Measurements from ENCODE around the gene GIT1. TPM values are rescaled to one million over a fixed set of nuclear protein-coding genes. Genes with fewer than 3 reads are reported as not detected.

GIT1 gene
- 10 to 100 TPM; 42.5 to 76.3 (median 62.4) TPM for total RNA-seq
- 10 to 100 TPM in 1 of 2 donors, 1 to 10 TPM in 1; 6.8 to 20.0 TPM for polyA plus RNA-seq
- total RNA-seq, result 52.6 reads per million, percentile 72 among the genes with 10 or more reads in this experiment

GRCh38 chr17:29589524-29590410 lies at the start of gene GIT1:
TSS of gene GIT1 (minus strand) at chr17:29589648. CDS start at chr17:29589378, 270 bp downstream.
- H3K9me3 Mint-ChIP-seq, result no peaks in the 10 kb centered on the region
- ChIA-PET CTCF (interaction anchor here (4.5 kb wide), 1 partner anchor 26 kb away, joined by 56 read pairs; no protein-coding TSS in a partner anchor), POLR2A (interaction anchor here (1.2 to 5.9 kb wide), 4 partner anchors 23 to 30 kb away, joined by 5 to 59 read pairs (median 36); partner anchors contain the start of gene ABHD15)
- Histone ChIP-seq H3K36me3 (ENCODE audit: control insufficient read depth in 2 of 3, insufficient read depth in 3 of 3, low read length in 3 of 3) (no peaks in the 10 kb centered on the region), H3K4me3 (ENCODE audit: low read length) (peak within 1 kb of the TSS; percentile 72), H3K27me3 (ENCODE audit: control insufficient read depth in 2 of 2, insufficient read depth in 2 of 2, low read length in 2 of 2) (no peaks in the 10 kb centered on the region), H3K4me1 (ENCODE audit: control insufficient read depth in 2 of 2, insufficient read depth in 2 of 2, low read length in 2 of 2) (peaks cover 58 to 65% of the 10 kb centered on the region in 2 donors), H3K27ac (ENCODE audit: low read depth, low read length) (peak within 1 kb of the TSS; percentile 75), H3K9me3 (ENCODE audit: control insufficient read depth in 2 of 3, low read length in 3 of 3) (no peaks in the 10 kb centered on the region)
- intact Hi-C loops (cut with micrococcal nuclease), result loop anchor here (1.0 to 5.0 kb wide), 8 partner anchors 9 to 341 kb away; partner anchors contain the start of genes TP53I13 (in 2 of the 2) and SSH2 (in 1 of the 2)
- no peaks in the 10 kb centered on the region for H3K27me3 Mint-ChIP-seq
- no peaks in the 10 kb centered on the region for H3K36me3 Mint-ChIP-seq
- DNase-seq (peak; percentile 77 to 88 (median 84)), ATAC-seq (peak; percentile 93)
- peaks cover 35 to 73% (median 66%) of the 10 kb centered on the region in 7 donors for H3K4me1 Mint-ChIP-seq
- peak within 1 kb of the TSS; percentile 78 to 94 (median 89) for H3K27ac Mint-ChIP-seq
- peak within 1 kb of the TSS; percentile 88 to 96 (median 94) for H3K4me3 Mint-ChIP-seq

- Mint-ChIP-seq H3K27me3 (no peaks in the 10 kb centered on the region), H3K4me3 (no peak overlapping the region), H3K36me3 (peaks cover 3 to 30% (median 21%) of the 10 kb centered on the region in 5 donors), H3K9me3 (peaks cover 0 to 2% (median 0%) of the 10 kb centered on the region in 11 donors), H3K27ac (peak overlapping the region in 8 of 9 donors; percentile 17 to 69 (median 50)), H3K4me1 (peaks cover 6 to 25% (median 16%) of the 10 kb centered on the region in 7 donors)
- POLR2A ChIA-PET, result no interaction called here
- ATAC-seq (no peak), DNase-seq (no peak)
- CTCF ChIA-PET, result interaction anchor here (1.9 kb wide), 1 partner anchor 9 kb away, joined by 6 read pairs; no protein-coding TSS in a partner anchor
- intact Hi-C loops (cut with micrococcal nuclease), result no loop called here
- no peak overlapping the region for H3K27ac ChIP-seq (ENCODE audit: low read depth, low read length)
- no peaks in the 10 kb centered on the region for H3K9me3 ChIP-seq (ENCODE audit: control insufficient read depth in 2 of 3, low read length in 3 of 3)
- H3K27me3 ChIP-seq (ENCODE audit: control insufficient read depth in 2 of 2, insufficient read depth in 2 of 2, low read length in 2 of 2), result no peaks in the 10 kb centered on the region
- peaks cover 5 to 71% (median 14%) of the 10 kb centered on the region in 3 experiments for H3K36me3 ChIP-seq (ENCODE audit: control insufficient read depth in 2 of 3, insufficient read depth in 3 of 3, low read length in 3 of 3)
- no peak overlapping the region for H3K4me3 ChIP-seq (ENCODE audit: low read length)
- no peaks in the 10 kb centered on the region for H3K4me1 ChIP-seq (ENCODE audit: control insufficient read depth in 2 of 2, insufficient read depth in 2 of 2, low read length in 2 of 2)
Measured at GRCh38 chr17:29633886-29634285, 44.4 kb upstream of the GIT1 start.

- Mint-ChIP-seq H3K36me3 (peaks cover 3 to 23% (median 13%) of the 10 kb centered on the region in 5 donors), H3K4me3 (no peak overlapping the region), H3K27ac (peak overlapping the region in 8 of 9 donors; percentile 19 to 68 (median 49)), H3K4me1 (peaks cover 18 to 43% (median 37%) of the 10 kb centered on the region in 7 donors), H3K9me3 (no peaks in the 10 kb centered on the region), H3K27me3 (no peaks in the 10 kb centered on the region)
- Histone ChIP-seq H3K36me3 (ENCODE audit: control insufficient read depth in 2 of 3, insufficient read depth in 3 of 3, low read length in 3 of 3) (peaks cover 0 to 58% (median 14%) of the 10 kb centered on the region in 3 experiments), H3K9me3 (ENCODE audit: control insufficient read depth in 2 of 3, low read length in 3 of 3) (no peaks in the 10 kb centered on the region), H3K4me3 (ENCODE audit: low read length) (no peak overlapping the region), H3K4me1 (ENCODE audit: control insufficient read depth in 2 of 2, insufficient read depth in 2 of 2, low read length in 2 of 2) (no peaks in the 10 kb centered on the region), H3K27ac (ENCODE audit: low read depth, low read length) (no peak overlapping the region), H3K27me3 (ENCODE audit: control insufficient read depth in 2 of 2, insufficient read depth in 2 of 2, low read length in 2 of 2) (no peaks in the 10 kb centered on the region)
- CTCF ChIA-PET, result no interaction called here
- ATAC-seq (no peak), DNase-seq (no peak)
- POLR2A ChIA-PET, result no interaction called here
- intact Hi-C loops (cut with micrococcal nuclease), result no loop called here
Measured at GRCh38 chr17:29630630-29631193, 41.3 kb upstream of the GIT1 start.

- DNase-seq (no peak), ATAC-seq (no peak)
- H3K4me3 ChIP-seq (ENCODE audit: low read length), result no peak overlapping the region
- H3K27me3 Mint-ChIP-seq, result no peaks in the 10 kb centered on the region
- H3K27ac ChIP-seq (ENCODE audit: low read depth, low read length), result no peak overlapping the region
- H3K9me3 ChIP-seq (ENCODE audit: control insufficient read depth in 2 of 3, low read length in 3 of 3), result no peaks in the 10 kb centered on the region
- peaks cover 18 to 52% (median 38%) of the 10 kb centered on the region in 7 donors for H3K4me1 Mint-ChIP-seq
- H3K27ac Mint-ChIP-seq, result peak overlapping the region in 5 of 9 donors; percentile 43 to 66 (median 49)
- H3K4me3 Mint-ChIP-seq, result no peak overlapping the region
- intact Hi-C loops (cut with micrococcal nuclease), result no loop called here
- ChIA-PET POLR2A (no interaction called here), CTCF (no interaction called here)
- no peaks in the 10 kb centered on the region for H3K4me1 ChIP-seq (ENCODE audit: control insufficient read depth in 2 of 2, insufficient read depth in 2 of 2, low read length in 2 of 2)
- peaks cover 3 to 22% (median 13%) of the 10 kb centered on the region in 5 donors for H3K36me3 Mint-ChIP-seq
- no peaks in the 10 kb centered on the region for H3K27me3 ChIP-seq (ENCODE audit: control insufficient read depth in 2 of 2, insufficient read depth in 2 of 2, low read length in 2 of 2)
- no peaks in the 10 kb centered on the region for H3K9me3 Mint-ChIP-seq
- H3K36me3 ChIP-seq (ENCODE audit: control insufficient read depth in 2 of 3, insufficient read depth in 3 of 3, low read length in 3 of 3), result peaks cover 0 to 55% (median 14%) of the 10 kb centered on the region in 3 experiments
Measured at GRCh38 chr17:29629839-29630238, 40.4 kb upstream of the GIT1 start.

GRCh38 chr17:29628644-29629043 lies 39.2 kb upstream of the GIT1 start:
- no peak overlapping the region for H3K4me3 ChIP-seq (ENCODE audit: low read length)
- peaks cover 0 to 48% (median 14%) of the 10 kb centered on the region in 3 experiments for H3K36me3 ChIP-seq (ENCODE audit: control insufficient read depth in 2 of 3, insufficient read depth in 3 of 3, low read length in 3 of 3)
- ChIA-PET CTCF (interaction anchor here (0.9 kb wide), 1 partner anchor 12 kb away, joined by 3 read pairs; no protein-coding TSS in a partner anchor), POLR2A (no interaction called here)
- H3K4me3 Mint-ChIP-seq, result no peak overlapping the region
- H3K9me3 ChIP-seq (ENCODE audit: control insufficient read depth in 2 of 3, low read length in 3 of 3), result no peaks in the 10 kb centered on the region
- no peaks in the 10 kb centered on the region for H3K9me3 Mint-ChIP-seq
- no peak overlapping the region for H3K27ac ChIP-seq (ENCODE audit: low read depth, low read length)
- H3K4me1 Mint-ChIP-seq, result peaks cover 15 to 60% (median 41%) of the 10 kb centered on the region in 7 donors
- no peak for DNase-seq
- intact Hi-C loops (cut with micrococcal nuclease), result no loop called here
- H3K27me3 ChIP-seq (ENCODE audit: control insufficient read depth in 2 of 2, insufficient read depth in 2 of 2, low read length in 2 of 2), result no peaks in the 10 kb centered on the region
- H3K27me3 Mint-ChIP-seq, result no peaks in the 10 kb centered on the region
- peaks cover 3 to 17% (median 12%) of the 10 kb centered on the region in 5 donors for H3K36me3 Mint-ChIP-seq
- H3K27ac Mint-ChIP-seq, result peak overlapping the region in 8 of 9 donors; percentile 5 to 68 (median 56)
- no peak for ATAC-seq
- no peaks in the 10 kb centered on the region for H3K4me1 ChIP-seq (ENCODE audit: control insufficient read depth in 2 of 2, insufficient read depth in 2 of 2, low read length in 2 of 2)

GRCh38 chr17:29627951-29628350 lies 38.5 kb upstream of the GIT1 start:
- H3K36me3 ChIP-seq (ENCODE audit: control insufficient read depth in 2 of 3, insufficient read depth in 3 of 3, low read length in 3 of 3), result peaks cover 0 to 41% (median 14%) of the 10 kb centered on the region in 3 experiments
- CTCF ChIA-PET, result no interaction called here
- H3K4me1 ChIP-seq (ENCODE audit: control insufficient read depth in 2 of 2, insufficient read depth in 2 of 2, low read length in 2 of 2), result peaks cover 0 to 5% of the 10 kb centered on the region in 2 donors
- H3K27me3 ChIP-seq (ENCODE audit: control insufficient read depth in 2 of 2, insufficient read depth in 2 of 2, low read length in 2 of 2), result no peaks in the 10 kb centered on the region
- ATAC-seq, result no peak
- no peak overlapping the region for H3K4me3 Mint-ChIP-seq
- no peaks in the 10 kb centered on the region for H3K27me3 Mint-ChIP-seq
- intact Hi-C loops (cut with micrococcal nuclease), result no loop called here
- no peak overlapping the region for H3K27ac ChIP-seq (ENCODE audit: low read depth, low read length)
- peak overlapping the region in 7 of 9 donors; percentile 27 to 88 (median 63) for H3K27ac Mint-ChIP-seq
- no peak for DNase-seq
- H3K4me1 Mint-ChIP-seq, result peaks cover 17 to 66% (median 46%) of the 10 kb centered on the region in 7 donors
- no peak overlapping the region for H3K4me3 ChIP-seq (ENCODE audit: low read length)
- no peaks in the 10 kb centered on the region for H3K9me3 Mint-ChIP-seq
- H3K36me3 Mint-ChIP-seq, result peaks cover 3 to 17% (median 12%) of the 10 kb centered on the region in 5 donors
- no peaks in the 10 kb centered on the region for H3K9me3 ChIP-seq (ENCODE audit: control insufficient read depth in 2 of 3, low read length in 3 of 3)
- POLR2A ChIA-PET, result no interaction called here
